ENCODE results near the gene RALB. TPM values are rescaled to one million over a fixed set of nuclear protein-coding genes. Genes with fewer than 3 reads are reported as not detected.
A peak's percentile ranks its signal among the peaks of the same experiment; 100 is the strongest.

RALB gene
- polyA plus RNA-seq, 2 of the 4 experiments (the other 2 are of a cell fraction) = 72.9 to 76.5 TPM

- FAIRE-seq (no peak), ATAC-seq (no peak), DNase-seq (ENCODE audit: low read depth in 1 of 2, low spot score in 1 of 2) (no peak)
- ChIA-PET CTCF (interaction anchor here (0.7 kb wide), 1 partner anchor 18 kb away, joined by 4 read pairs; no protein-coding TSS in a partner anchor), POLR2A (interaction anchor here (1.1 kb wide), 1 partner anchor 28 kb away, joined by 3 read pairs; the partner anchor contains the start of gene RALB)
- peak overlapping the region; percentile 93 to 94 for H3K27ac ChIP-seq
- peak overlapping the region; percentile 88 for H3K4me2 ChIP-seq
- peaks cover 22% of the 10 kb centered on the region for H3K4me1 ChIP-seq
- H3K4me3 ChIP-seq = peak overlapping the region; percentile 48
- TF ChIP-seq SMC3 (IDR thresholded peaks at IDR 0.05) (no peak), KDM1A (IDR thresholded peaks at IDR 0.05; ENCODE audit: low read depth) (no peak), SREBF2 (IDR thresholded peaks at IDR 0.05) (no peak), ZFP36 (IDR thresholded peaks at IDR 0.05; ENCODE audit: borderline replicate concordance, partially characterized antibody) (no peak), HEYL (CRISPR knock-in tag; IDR thresholded peaks at IDR 0.05) (no peak), MAZ (IDR thresholded peaks at IDR 0.05; ENCODE audit: borderline replicate concordance, low read depth, low read length) (no peak), MAFK (IDR thresholded peaks at IDR 0.05; ENCODE audit: partially characterized antibody) (no peak), FOSB (CRISPR knock-in tag; IDR thresholded peaks at IDR 0.05) (no peak), CBX2 (IDR thresholded peaks at IDR 0.05; ENCODE audit: borderline replicate concordance, low read depth) (no peak), HDAC2 (IDR thresholded peaks at IDR 0.05) (no peak), MAX (IDR thresholded peaks at IDR 0.05) (no peak), CTCF (IDR thresholded peaks at IDR 0.05) (no peak), PHF8 (IDR thresholded peaks at IDR 0.05; ENCODE audit: borderline replicate concordance, low read depth) (no peak), ELK1 (IDR thresholded peaks at IDR 0.05; ENCODE audit: low read depth, low read length) (no peak), TP53 (CRISPR knock-in tag; IDR thresholded peaks at IDR 0.05) (no peak), TFCP2L1 (CRISPR knock-in tag; IDR thresholded peaks at IDR 0.05) (no peak), ZSCAN20 (CRISPR knock-in tag; IDR thresholded peaks at IDR 0.05) (no peak), HES2 (IDR thresholded peaks at IDR 0.05) (no peak), HOXB5 (CRISPR knock-in tag; IDR thresholded peaks at IDR 0.05) (no peak), E2F6 (IDR thresholded peaks at IDR 0.05; ENCODE audit: borderline replicate concordance, low read depth) (no peak)
- WGBS (ENCODE audit: missing lambda C conversion rate) = 98% methylated on average over 8 of the region's 13 CpGs
- H3K9me3 ChIP-seq = no peaks in the 10 kb centered on the region
These were observed 28.4 kb upstream of the RALB start for GRCh38 chr2:120224256-120224655.

- Histone ChIP-seq H3K27ac (peak overlapping the region in 1 of 2 experiments; percentile 93; a peak in 1 of 6 replicates), H3K4me2 (no peak overlapping the region; the same call in 2 of the 3 replicates), H3K4me3 (no peak overlapping the region), H3K4me1 (peaks cover 23% of the 10 kb centered on the region), H3K9me3 (no peaks in the 10 kb centered on the region)
- no peak for DNase-seq (ENCODE audit: low read depth in 1 of 2, low spot score in 1 of 2)
- POLR2A ChIA-PET = interaction anchor here (1.1 kb wide), 1 partner anchor 27 kb away, joined by 3 read pairs; the partner anchor contains the start of gene RALB
- FAIRE-seq = no peak
- ATAC-seq = no peak
- CTCF ChIA-PET = interaction anchor here (1.3 to 1.4 kb wide), 3 partner anchors 19 to 30 kb away, joined by 3 read pairs; no protein-coding TSS in a partner anchor
- 90% methylated on average over 9 of the region's 9 CpGs for WGBS (ENCODE audit: missing lambda C conversion rate)
- TF ChIP-seq MAZ (IDR thresholded peaks at IDR 0.05; ENCODE audit: borderline replicate concordance, low read depth, low read length) (no peak), HES2 (IDR thresholded peaks at IDR 0.05) (no peak), E2F6 (IDR thresholded peaks at IDR 0.05; ENCODE audit: borderline replicate concordance, low read depth) (no peak), KDM5A (IDR thresholded peaks at IDR 0.05) (no peak), HOXA7 (CRISPR knock-in tag; IDR thresholded peaks at IDR 0.05) (no peak), RCOR1 (IDR thresholded peaks at IDR 0.05; ENCODE audit: low read depth, low read length) (no peak), NPAS2 (CRISPR knock-in tag; IDR thresholded peaks at IDR 0.05; ENCODE audit: borderline replicate concordance) (no peak), CHD2 (IDR thresholded peaks at IDR 0.05; ENCODE audit: low read length, partially characterized antibody) (no peak), ATOH8 (CRISPR knock-in tag; IDR thresholded peaks at IDR 0.05; ENCODE audit: low read depth) (no peak), RFX5 (IDR thresholded peaks at IDR 0.05) (no peak), SREBF2 (IDR thresholded peaks at IDR 0.05) (no peak), SMC3 (IDR thresholded peaks at IDR 0.05) (no peak), ZFP36 (IDR thresholded peaks at IDR 0.05; ENCODE audit: borderline replicate concordance, partially characterized antibody) (no peak), EP300 (IDR thresholded peaks at IDR 0.05) (no peak), ESRRA (IDR thresholded peaks at IDR 0.05; ENCODE audit: borderline replicate concordance, low read length) (no peak), POLR2A (IDR thresholded peaks at IDR 0.05; ENCODE audit: low read length) (no peak), MYC (IDR thresholded peaks at IDR 0.05; ENCODE audit: borderline replicate concordance, low read length) (no peak), CBX2 (IDR thresholded peaks at IDR 0.05; ENCODE audit: borderline replicate concordance, low read depth) (no peak)
These were observed 27.7 kb upstream of the RALB start for GRCh38 chr2:120224735-120225548.

All from A549 (cell line).